Left ventricle myocardium superior (tissue), 1 donor: ENCODE data around the gene CD4. TPM values are rescaled to one million over a fixed set of nuclear protein-coding genes. Genes with fewer than 3 reads are reported as not detected.

Source experiments
- ATAC-seq: fragments of 200-7000 bp; cut with Tn5 transposase; one replicate; pipeline ENCODE4 v1.9.1; 2020; ENCODE audit warnings: mild to moderate bottlenecking, moderate library complexity
- DNase-seq: peaks from one replicate; pipeline ENCODE4 v3.0.0-alpha.2; 2020
- intact Hi-C: fragments of 100-400 bp; cut with micrococcal nuclease; formaldehyde crosslinking; loops from one replicate; pipeline ENCODE4 v1.11.0; 2022
- total RNA-seq: library from RNA; stranded (reverse); fragmentation: NEBNext Ultra II Directional; extraction: Animal tissue kit (Norgen Biotek cat#: 25700); gene quantifications from one replicate; pipeline ENCODE4 v1.2.1, GENCODE V29; 2021
- donor health status: DM: no; HTN: yes; CAD: no; lungs with severe emphysema.

CD4 gene
- total RNA-seq, 1 donor from 2014 or later, result 8.4 TPM

DNA sequence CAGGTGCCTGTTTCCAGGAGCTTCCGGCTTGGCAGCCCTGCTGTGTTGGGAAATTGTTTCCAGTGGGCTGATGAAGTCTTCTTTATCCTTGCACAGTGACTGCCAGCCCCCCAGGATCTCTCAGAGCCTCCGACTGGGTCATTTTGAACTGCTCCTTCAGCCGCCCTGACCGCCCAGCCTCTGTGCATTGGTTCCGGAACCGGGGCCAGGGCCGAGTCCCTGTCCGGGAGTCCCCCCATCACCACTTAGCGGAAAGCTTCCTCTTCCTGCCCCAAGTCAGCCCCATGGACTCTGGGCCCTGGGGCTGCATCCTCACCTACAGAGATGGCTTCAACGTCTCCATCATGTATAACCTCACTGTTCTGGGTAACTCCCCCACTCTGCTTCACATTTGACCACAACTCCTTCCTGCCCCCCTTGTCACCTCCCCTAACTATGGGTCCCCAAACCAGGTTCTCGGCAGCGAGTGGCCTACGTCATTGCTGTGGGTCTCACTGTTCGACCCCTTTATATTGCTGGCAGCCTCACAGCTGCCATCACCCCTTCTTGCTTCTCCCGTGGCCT, 14.7 kb upstream of the CD4 start:
- intact Hi-C loops, result no loop called here
- ATAC-seq, result no peak
- peak; percentile 28 for DNase-seq

DNA sequence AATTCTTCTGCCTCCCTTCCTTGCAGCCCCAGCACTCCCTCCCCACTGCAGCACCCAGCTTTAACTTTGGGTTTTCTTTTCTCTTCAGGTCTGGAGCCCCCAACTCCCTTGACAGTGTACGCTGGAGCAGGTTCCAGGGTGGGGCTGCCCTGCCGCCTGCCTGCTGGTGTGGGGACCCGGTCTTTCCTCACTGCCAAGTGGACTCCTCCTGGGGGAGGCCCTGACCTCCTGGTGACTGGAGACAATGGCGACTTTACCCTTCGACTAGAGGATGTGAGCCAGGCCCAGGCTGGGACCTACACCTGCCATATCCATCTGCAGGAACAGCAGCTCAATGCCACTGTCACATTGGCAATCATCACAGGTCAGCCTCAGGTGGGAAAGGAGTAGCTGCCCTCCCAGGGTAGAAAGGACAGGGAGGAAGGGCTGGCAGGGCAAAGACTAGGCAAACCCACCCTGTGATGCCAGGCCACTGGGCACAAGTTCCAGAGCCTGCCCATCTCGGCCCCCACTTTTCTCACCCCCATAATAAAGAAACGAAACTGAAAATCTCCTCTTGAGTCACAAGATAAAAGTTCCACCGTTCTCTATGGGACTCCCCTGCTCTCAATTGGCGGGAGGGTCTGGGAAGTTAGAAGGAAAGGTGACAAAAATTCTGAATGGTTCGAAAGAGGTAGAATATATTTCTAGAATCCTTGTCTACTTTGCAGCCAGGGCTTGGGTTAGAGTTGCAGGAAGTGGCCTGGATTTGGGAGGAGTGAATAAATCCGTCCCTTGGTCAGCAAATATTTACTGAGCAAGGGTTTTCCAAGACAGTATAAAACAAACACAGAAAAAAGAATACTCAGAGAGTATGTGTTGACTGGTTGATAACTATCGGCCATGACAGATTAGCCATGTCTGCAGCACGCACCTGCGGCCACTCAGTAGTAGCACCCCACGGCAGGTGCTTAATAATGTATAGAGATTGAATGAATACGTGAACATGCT, 13.8 kb upstream of the CD4 start:
- intact Hi-C loops, result no loop called here
- no peak for ATAC-seq
- DNase-seq, result no peak

- no peak for ATAC-seq
Measured at GRCh38 chr12:6777386-6777785, 11.9 kb upstream of the CD4 start.

GRCh38 chr12:6778217-6778573, 11.1 kb upstream of the CD4 start:
- intact Hi-C loops, result no loop called here
- ATAC-seq, result peak; percentile 64
- DNase-seq, result peak; percentile 66

More at GRCh38 chr12:6777386-6777785, 11.9 kb upstream of the CD4 start:
- intact Hi-C loops, result no loop called here
- DNase-seq, result no peak

GRCh38 chr12:6778574-6779550, 10.5 kb upstream of the CD4 start:
- DNase-seq (peak; percentile 95), ATAC-seq (peak; percentile 97)
- intact Hi-C loops, result no loop called here

- intact Hi-C loops, result no loop called here
- ATAC-seq, result no peak
Measured at GRCh38 chr12:6779708-6780432, 9.5 kb upstream of the CD4 start.

DNA sequence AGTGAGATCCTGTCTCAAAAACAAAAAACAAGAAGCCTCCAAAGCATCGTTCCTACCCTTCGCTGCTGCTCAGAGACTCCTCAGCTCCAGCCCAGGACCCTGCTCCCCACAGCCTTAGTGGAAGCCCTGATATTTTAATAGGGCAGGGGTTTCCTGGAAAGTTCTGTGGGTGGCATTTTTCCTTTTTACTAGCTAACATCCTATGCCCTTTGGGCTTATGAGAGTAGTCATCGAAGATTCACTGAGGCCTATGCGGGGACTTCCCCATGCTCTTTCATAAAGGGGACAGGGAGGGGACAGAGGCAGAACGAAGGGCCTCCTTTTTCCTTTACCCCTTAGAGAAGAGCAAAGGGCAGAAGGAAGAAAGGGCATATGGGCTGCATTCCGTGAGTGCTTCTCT, 8.8 kb upstream of the CD4 start:
- ATAC-seq (no peak), DNase-seq (no peak)
- intact Hi-C loops, result no loop called here

More at GRCh38 chr12:6779708-6780432, 9.5 kb upstream of the CD4 start:
- DNase-seq, result no peak

- ATAC-seq (no peak), DNase-seq (no peak)
- intact Hi-C loops, result no loop called here
Measured at GRCh38 chr12:6782119-6782518, 7.2 kb upstream of the CD4 start.

- ATAC-seq (no peak), DNase-seq (no peak)
- intact Hi-C loops, result no loop called here
Measured at GRCh38 chr12:6782850-6783566, 6.3 kb upstream of the CD4 start.

DNA sequence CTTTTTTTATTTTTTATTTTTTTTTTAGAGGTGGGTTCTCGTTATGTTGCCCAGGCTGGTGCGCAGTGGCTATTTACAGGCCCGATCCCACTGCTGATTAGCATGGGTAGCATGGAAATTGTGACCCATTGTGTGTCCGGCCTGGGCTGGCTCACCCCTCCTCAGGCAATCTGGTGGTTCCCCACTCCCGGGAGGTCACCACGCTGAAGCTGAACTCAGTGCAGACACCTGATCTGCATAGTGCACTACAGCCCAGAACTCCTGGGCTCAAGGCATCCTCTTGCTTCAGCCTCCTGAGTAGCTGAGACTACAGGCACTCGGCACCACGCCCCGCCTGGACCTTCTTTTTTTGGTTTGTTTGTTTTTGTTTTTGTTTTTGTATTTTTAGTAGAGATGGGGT, 5.5 kb upstream of the CD4 start:
- no peak for ATAC-seq
- intact Hi-C loops, result no loop called here
- no peak for DNase-seq

GRCh38 chr12:6784296-6784695, 5.0 kb upstream of the CD4 start:
- no peak for ATAC-seq
- intact Hi-C loops, result no loop called here

GRCh38 chr12:6784761-6785160, 4.6 kb upstream of the CD4 start:
- intact Hi-C loops, result no loop called here
- DNase-seq (no peak), ATAC-seq (no peak)

More at GRCh38 chr12:6784296-6784695, 5.0 kb upstream of the CD4 start:
- no peak for DNase-seq

- intact Hi-C loops, result no loop called here
- no peak for ATAC-seq
Measured at GRCh38 chr12:6786416-6787094, 2.8 kb upstream of the CD4 start.

GRCh38 chr12:6787309-6787708, 2.0 kb upstream of the CD4 start:
- intact Hi-C loops, result no loop called here
- no peak for ATAC-seq
- DNase-seq, result no peak

More at GRCh38 chr12:6786416-6787094, 2.8 kb upstream of the CD4 start:
- DNase-seq, result no peak

- intact Hi-C loops, result no loop called here
- ATAC-seq (no peak), DNase-seq (no peak)
Measured at GRCh38 chr12:6790496-6791150, 1.3 kb downstream of the CD4 start.

GRCh38 chr12:6791931-6792520, 2.7 kb downstream of the CD4 start:
- DNase-seq, result no peak
- intact Hi-C loops, result no loop called here
- no peak for ATAC-seq
